Superior temporal gyrus (tissue), 1 donor: ENCODE results near the gene SIT1.

Experiments used
- DNase-seq: peaks from one replicate; pipeline ENCODE4 v3.0.0-alpha.2; 2016; ENCODE audit errors: extremely low spot score

The SIT1 gene

DNA sequence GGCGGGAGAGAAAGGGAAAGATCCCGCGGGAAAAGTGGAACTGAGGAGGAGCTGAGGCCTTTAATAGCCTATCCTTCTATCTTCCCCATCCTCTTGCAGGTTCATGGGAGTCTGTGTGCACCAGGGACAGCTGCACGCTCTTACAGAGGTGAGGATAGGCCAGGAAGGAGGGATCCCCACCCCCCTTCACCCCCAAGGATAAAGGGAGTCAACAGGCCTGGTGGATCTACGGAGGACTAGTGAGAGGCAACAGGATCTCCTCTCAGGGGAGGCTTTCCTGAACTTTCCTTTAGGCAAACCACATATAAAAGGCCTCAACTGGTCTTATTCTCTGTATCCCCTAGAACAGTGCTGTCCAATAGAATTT, 44.6 kb downstream of the SIT1 start:
- DNase-seq: no peak

DNA sequence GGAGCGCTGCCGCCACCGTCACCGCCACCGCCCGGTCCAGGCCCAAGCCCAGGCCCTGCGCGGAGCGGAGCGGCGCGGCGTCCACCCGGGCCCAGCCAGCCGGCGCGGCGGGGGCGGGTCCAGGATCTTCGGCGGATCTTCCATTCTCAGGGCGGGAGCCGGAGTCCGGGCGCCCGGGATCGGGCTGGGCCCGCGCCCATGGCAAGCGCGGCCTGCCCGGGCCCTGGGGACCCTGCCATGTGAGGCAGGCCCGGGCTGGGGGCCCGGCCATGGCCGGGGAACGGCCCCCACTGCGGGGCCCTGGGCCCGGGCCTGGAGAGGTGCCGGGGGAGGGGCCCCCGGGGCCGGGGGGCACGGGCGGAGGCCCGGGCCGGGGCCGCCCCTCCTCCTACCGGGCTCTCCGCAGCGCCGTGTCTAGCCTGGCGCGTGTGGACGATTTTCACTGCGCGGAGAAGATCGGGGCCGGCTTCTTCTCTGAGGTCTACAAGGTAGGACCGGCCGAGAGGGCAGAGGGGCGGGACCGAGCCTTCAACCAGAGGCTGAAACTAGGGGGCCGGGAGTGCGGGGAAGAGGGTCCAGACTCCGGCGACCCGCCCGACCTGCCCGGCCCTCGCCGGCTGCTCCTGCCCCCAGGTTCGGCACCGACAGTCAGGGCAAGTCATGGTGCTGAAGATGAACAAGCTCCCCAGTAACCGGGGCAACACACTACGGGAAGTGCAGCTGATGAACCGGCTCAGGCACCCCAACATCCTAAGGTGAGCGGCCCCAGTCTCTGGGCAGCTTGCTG, 45.2 kb downstream of the SIT1 start:
- DNase-seq: no peak

DNA sequence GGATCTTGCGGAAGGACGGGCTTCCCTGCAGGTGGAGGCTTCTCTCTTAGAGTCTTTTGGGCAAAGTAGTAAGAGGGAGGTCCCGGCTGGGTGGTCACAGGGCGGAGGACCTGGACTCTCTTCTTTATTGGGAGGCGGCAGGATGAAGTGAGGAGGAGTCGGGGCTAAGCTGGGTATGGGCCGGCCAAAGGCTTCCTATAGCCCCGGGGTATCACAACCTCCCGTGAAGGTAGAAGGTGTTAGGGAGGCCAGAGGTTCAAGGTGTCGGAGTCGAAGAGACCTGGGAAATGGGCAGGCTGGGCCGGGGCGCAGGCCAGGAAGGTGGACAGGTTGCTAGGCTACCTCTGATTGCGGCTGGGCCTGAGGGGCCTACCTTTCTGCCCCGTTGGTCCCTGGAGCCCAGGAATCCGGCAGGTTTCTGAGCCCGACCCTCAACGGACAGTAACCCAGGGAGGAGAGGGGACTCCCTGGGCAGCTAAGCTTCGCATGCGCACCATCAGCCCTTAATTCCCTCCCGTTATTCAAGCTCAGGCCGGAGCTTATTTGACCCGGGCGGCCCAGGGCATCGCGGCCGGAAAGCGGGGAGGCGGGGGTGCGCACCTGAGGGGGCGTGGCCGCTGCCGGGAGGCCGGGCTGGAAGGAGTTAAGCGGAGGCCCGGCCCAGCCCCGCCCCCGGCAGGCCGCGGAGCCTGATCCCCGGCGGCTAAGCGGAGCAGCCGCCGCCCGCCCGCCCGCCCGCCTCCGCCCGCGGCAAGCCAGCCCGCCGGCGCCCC, 46.0 kb downstream of the SIT1 start, which contains the start of gene TESK1:
TESK1 (plus strand) TSS at position 685 of the 773 bp plus-strand sequence. CDS start 358 bp downstream, outside the sequence.
- DNase-seq: peak; percentile 59

DNA sequence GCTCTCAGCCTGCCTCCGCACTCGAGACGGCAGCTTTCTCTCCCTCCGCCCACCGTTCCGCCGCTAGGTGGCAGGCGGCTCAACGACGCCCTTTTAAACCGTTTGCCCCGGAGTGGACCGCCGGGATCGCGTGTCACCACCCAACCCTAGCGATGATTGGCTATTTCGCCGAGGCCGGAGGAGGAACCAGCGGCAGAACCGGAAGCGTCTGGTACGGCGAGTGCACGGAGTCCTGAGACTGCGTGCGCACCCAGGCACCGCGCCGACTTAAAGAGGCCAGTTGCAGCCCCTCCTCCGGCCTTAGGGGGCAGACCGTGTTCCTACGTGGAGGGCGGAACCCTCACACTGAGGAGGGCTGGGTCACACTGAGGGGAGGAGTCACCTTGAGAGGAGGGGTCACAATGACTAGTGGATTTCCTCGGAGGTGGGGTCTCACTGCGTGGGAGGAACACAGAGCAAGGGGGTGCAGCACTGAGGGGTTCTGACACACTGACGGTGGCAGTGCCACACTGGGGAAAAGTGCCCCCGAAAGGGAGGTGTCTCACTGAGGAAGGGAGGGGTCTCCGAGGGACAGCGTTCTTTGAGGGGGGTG, 46.6 kb downstream of the SIT1 start:
- peak; percentile 99 for DNase-seq

DNA sequence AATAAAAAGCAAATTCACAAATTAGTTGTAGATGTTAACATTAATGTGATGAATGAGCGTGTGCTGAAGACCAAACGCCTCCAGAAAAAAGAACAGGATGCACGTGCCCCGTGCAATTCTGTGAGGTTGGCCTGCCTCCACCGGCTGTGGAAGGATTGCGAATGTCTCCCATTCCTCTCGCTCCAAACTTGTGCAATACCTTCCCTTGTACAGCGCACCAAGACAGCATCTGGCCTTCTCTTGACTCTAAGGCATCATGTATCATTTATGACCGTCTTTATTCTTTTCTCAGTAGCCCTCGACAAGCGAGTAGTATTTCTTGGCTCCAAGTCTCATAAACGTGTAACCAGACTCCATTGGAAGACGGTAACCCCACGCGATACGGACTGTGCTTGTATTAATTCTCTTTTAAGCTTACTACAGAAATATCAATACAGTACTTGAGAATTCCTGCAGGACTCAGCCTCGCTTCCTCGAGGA, 47.2 kb downstream of the SIT1 start:
- DNase-seq: no peak

DNA sequence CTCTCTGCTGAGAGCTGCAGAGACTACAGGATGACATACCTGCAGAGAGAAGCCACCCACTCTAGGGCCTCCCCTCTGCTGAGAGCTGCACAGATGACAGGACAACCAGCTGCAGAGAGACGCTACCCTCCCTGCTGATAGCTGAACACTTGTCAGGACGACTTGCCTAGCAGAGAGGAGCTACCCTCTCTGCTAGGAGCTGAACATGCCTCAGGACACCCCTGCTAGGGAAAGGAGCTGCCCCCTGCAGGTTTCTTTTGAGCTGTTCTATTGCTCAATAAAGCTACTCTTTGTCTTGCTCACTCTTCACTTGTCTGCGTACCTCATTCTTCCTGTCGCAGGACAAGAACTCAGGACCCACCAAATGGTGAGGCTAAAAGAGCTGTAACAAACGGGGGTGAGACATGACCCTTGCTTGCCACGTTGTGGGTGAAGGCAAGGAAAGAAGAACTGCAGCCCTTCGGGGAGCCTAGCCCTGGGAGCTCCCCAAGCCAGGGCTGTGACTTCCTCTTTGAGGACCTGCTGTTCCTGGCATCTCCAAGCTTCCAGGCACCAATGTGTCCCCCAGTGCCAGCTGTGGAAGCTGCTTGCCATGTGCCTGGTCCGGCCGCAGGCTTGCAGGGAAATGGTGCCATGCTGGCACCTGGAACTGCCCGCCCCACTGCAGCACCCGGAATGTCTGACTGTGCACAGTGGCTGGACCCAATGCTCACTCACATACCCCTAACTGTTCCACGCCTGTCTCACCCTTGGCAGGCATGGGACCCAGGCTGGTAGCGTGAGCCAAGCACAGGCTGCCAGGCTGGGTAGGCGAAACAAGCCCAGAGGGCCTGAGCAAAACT, 50.7 kb downstream of the SIT1 start:
- DNase-seq: no peak
